ENCODE data around the gene CCP110. TPM values are rescaled to one million over a fixed set of nuclear protein-coding genes. Genes with fewer than 3 reads are reported as not detected.
A peak's percentile ranks its signal among the peaks of the same experiment; 100 is the strongest.

Gene CCP110
- total and polyA plus RNA-seq, 2 of the 13 experiments (the other 11 are each of a cell fraction or from before 2014, with no cell fraction given) = 10.0 to 11.1 TPM

DNA sequence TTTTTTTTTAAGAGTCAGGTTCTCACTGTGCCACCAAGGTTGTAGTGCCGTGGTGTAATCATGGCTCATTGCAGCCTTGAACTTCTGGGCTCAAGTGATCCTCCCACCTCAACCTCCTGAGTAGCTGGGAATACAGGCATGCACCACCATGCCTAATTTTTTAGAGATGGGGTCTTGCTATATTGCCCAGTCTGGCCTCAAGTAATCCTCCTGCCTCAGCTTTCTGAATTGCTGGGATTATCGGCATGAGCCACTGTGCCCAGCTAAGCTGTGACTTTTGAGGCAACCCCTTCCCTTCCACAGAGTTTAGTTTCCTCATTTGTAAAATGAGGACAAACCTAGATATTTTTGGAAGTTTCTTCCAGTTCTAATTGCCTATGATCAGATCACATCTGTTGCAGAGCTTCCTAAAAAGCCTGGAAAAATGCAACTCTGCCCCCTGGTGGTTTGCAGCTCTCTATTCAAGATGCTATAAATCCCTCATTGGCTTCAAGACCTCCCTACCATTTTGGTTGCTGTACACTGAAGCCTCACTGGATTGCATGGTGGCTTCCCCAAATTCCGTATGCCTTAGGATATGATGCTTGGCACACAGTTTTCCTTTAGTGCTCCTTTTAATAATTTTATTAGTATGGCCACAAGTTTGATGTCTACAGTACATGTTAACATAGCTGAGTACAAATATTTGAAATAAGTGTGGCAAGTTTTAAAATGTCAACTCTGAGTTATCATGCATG, 21.2 kb upstream of the CCP110 start (continued):
- TF ChIP-seq HMGA1 (CRISPR knock-in tag; conservative IDR thresholded peaks at IDR 0.05) (no peak), ZNF672 (CRISPR knock-in tag; IDR thresholded peaks at IDR 0.05) (0 out of 2 replicates have a peak, but pooled peaks have one; percentile 41), STAG1 (CRISPR knock-in tag; IDR thresholded peaks at IDR 0.05) (peak; percentile 91), ZNF34 (CRISPR knock-in tag; IDR thresholded peaks at IDR 0.05; ENCODE audit: borderline replicate concordance) (no peak), NCOA2 (CRISPR knock-in tag; IDR thresholded peaks at IDR 0.05) (no peak), ZSCAN30 (CRISPR knock-in tag; IDR thresholded peaks at IDR 0.05) (no peak), KDM5A (IDR thresholded peaks at IDR 0.05; ENCODE audit: borderline replicate concordance, low read length) (no peak), ZNF83 (CRISPR knock-in tag; IDR thresholded peaks at IDR 0.05; ENCODE audit: borderline replicate concordance) (no peak), TAF1 (CRISPR knock-in tag; IDR thresholded peaks at IDR 0.05) (no peak), RAD21 (CRISPR knock-in tag; IDR thresholded peaks at IDR 0.05) (peak; percentile 83), ZFP37 (CRISPR knock-in tag; IDR thresholded peaks at IDR 0.05; ENCODE audit: borderline replicate concordance) (no peak; the same call in 1 of the 2 replicates), ZSCAN29 (CRISPR knock-in tag; conservative IDR thresholded peaks at IDR 0.05) (no peak), ZSCAN31 (CRISPR knock-in tag; IDR thresholded peaks at IDR 0.05; ENCODE audit: low read depth) (no peak), ZNF709 (CRISPR knock-in tag; IDR thresholded peaks at IDR 0.05) (peak; percentile 40; the same call in 1 of the 2 replicates), DR1 (CRISPR knock-in tag; IDR thresholded peaks at IDR 0.05) (no peak), NONO (IDR thresholded peaks at IDR 0.05) (no peak), NONO (CRISPR knock-in tag; conservative IDR thresholded peaks at IDR 0.05) (no peak), ELF3 (CRISPR knock-in tag; IDR thresholded peaks at IDR 0.05) (no peak), NCOA5 (CRISPR knock-in tag; IDR thresholded peaks at IDR 0.05) (no peak), SMAD3 (CRISPR knock-in tag; IDR thresholded peaks at IDR 0.05) (peak; percentile 32; the same call in 1 of the 2 replicates), ZNF615 (CRISPR knock-in tag; IDR thresholded peaks at IDR 0.05; ENCODE audit: borderline replicate concordance) (no peak), EHMT2 (IDR thresholded peaks at IDR 0.05; ENCODE audit: borderline replicate concordance, low read depth, low read length) (0 out of 2 replicates have a peak, but pooled peaks have one; percentile 36), BRCA1 (CRISPR knock-in tag; IDR thresholded peaks at IDR 0.05) (0 out of 2 replicates have a peak, but pooled peaks have one; percentile 32), WIZ (CRISPR knock-in tag; IDR thresholded peaks at IDR 0.05) (no peak), ZMYM3 (CRISPR knock-in tag; IDR thresholded peaks at IDR 0.05) (peak; percentile 35; the same call in 1 of the 2 replicates), ARHGAP35 (CRISPR knock-in tag; IDR thresholded peaks at IDR 0.05; ENCODE audit: borderline replicate concordance) (no peak), SMC3 (IDR thresholded peaks at IDR 0.05; ENCODE audit: low read length) (peak; percentile 96)
- TF ChIP-seq, protein P1, sequence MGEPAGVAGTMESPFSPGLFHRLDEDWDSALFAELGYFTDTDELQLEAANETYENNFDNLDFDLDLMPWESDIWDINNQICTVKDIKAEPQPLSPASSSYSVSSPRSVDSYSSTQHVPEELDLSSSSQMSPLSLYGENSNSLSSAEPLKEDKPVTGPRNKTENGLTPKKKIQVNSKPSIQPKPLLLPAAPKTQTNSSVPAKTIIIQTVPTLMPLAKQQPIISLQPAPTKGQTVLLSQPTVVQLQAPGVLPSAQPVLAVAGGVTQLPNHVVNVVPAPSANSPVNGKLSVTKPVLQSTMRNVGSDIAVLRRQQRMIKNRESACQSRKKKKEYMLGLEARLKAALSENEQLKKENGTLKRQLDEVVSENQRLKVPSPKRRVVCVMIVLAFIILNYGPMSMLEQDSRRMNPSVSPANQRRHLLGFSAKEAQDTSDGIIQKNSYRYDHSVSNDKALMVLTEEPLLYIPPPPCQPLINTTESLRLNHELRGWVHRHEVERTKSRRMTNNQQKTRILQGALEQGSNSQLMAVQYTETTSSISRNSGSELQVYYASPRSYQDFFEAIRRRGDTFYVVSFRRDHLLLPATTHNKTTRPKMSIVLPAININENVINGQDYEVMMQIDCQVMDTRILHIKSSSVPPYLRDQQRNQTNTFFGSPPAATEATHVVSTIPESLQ (CRISPR knock-in tag; conservative IDR thresholded peaks at IDR 0.05) = no peak
- TF ChIP-seq, protein P2, sequence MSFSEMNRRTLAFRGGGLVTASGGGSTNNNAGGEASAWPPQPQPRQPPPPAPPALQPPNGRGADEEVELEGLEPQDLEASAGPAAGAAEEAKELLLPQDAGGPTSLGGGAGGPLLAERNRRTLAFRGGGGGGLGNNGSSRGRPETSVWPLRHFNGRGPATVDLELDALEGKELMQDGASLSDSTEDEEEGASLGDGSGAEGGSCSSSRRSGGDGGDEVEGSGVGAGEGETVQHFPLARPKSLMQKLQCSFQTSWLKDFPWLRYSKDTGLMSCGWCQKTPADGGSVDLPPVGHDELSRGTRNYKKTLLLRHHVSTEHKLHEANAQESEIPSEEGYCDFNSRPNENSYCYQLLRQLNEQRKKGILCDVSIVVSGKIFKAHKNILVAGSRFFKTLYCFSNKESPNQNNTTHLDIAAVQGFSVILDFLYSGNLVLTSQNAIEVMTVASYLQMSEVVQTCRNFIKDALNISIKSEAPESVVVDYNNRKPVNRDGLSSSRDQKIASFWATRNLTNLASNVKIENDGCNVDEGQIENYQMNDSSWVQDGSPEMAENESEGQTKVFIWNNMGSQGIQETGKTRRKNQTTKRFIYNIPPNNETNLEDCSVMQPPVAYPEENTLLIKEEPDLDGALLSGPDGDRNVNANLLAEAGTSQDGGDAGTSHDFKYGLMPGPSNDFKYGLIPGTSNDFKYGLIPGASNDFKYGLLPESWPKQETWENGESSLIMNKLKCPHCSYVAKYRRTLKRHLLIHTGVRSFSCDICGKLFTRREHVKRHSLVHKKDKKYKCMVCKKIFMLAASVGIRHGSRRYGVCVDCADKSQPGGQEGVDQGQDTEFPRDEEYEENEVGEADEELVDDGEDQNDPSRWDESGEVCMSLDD (CRISPR knock-in tag; IDR thresholded peaks at IDR 0.05; ENCODE audit: borderline replicate concordance) = no peak
